HG02763 (cell line): ENCODE results near the gene HS3ST3A1.

Experiments
- ATAC-seq: cut with Tn5 transposase; IDR thresholded peaks from one replicate; pipeline ENCODE4 v1.9.1; 2021; ENCODE audit warnings: mild to moderate bottlenecking, moderate library complexity; ENCODE audit not compliant: unreplicated experiment

HS3ST3A1 gene

GRCh38 chr17:13495423-13495822 lies 106.3 kb downstream of the HS3ST3A1 start:
- ATAC-seq, result no peak

GRCh38 chr17:13492737-13493122 lies 109.0 kb downstream of the HS3ST3A1 start:
- ATAC-seq, result no peak

DNA sequence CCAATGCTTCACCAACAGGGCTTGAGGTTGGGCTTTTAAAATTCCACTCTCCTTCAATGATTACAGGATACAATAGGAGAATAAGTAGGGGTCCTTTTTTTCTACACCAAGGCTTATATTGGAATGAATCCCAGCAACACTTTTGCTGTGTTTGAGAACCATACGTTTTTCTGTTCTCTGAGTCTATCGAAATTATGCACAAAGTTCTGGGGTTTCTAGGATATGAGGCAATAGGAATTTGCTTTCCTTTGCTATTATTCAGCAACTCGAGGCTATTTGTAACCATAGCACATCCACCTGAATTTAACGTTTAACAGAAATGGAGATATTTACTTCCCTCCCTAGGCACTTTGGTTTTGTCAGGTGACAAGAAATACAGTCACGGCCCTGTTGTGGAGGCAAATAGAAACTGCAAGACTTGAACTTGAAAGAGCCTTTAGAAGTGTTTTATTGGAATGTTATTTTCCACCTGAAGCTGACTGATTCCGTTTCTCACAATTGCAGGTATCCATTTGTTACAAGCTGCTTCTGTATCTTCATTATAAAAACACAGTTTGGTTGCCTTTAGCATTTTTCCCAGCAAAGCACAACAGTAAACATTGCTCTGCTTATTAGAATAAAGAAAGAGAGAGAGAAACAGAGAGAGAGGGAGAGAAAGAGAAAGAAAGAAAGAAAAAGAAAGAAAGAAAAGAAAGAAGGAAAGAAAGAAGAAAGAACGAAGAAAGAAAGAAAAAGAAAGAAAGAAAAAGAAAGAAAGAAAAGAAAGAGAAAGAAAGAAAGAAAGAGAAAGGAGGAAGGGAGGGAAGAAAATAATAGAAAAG lies 109.6 kb downstream of the HS3ST3A1 start:
- no peak for ATAC-seq

DNA sequence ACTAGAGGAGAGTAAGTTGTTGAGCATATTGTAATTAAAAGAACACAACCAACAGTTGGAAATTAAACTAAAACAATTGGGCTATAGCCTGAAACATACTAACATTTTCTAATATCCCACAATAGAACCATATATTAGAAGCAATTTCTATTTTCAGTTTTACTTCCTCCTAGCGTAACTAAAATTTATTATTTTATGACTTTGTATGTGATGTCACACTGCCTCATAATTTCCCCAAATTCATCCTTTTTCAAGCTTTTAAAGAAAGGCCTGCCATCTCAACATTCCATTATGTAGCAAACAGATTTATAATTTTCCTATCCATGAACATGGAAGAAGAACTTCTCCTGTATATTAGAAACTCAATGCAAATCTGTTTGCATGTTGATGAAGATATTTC lies 110.2 kb downstream of the HS3ST3A1 start:
- no peak for ATAC-seq

- ATAC-seq, result no peak
Observed at GRCh38 chr17:13490906-13491482, 110.7 kb downstream of the HS3ST3A1 start.

- ATAC-seq, result no peak
Observed at GRCh38 chr17:13490427-13490826, 111.3 kb downstream of the HS3ST3A1 start.

- ATAC-seq, result no peak
Observed at GRCh38 chr17:13485327-13485726, 116.4 kb downstream of the HS3ST3A1 start.

DNA sequence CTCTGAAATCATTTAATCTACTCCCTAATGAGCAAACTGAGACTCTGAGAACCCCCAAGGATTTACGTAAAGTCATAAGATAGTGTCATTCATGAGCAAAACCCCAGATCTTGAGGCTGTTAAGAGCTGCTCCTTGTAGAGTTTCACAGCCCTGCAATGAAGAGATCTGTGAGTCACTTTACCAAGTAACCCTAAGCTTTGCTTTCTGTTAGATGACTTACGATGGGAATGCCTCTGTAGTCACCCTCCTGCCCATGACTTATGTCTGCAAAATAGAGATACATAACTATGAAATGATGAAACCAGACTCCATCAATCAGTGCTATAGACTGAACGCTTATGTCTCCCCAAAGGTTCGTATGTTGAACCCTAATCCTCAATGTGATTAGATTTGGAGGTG lies 117.7 kb downstream of the HS3ST3A1 start:
- no peak for ATAC-seq

- no peak for ATAC-seq
Observed at GRCh38 chr17:13480877-13481276, 120.9 kb downstream of the HS3ST3A1 start.

- no peak for ATAC-seq
Observed at GRCh38 chr17:13478326-13478830, 123.4 kb downstream of the HS3ST3A1 start.

DNA sequence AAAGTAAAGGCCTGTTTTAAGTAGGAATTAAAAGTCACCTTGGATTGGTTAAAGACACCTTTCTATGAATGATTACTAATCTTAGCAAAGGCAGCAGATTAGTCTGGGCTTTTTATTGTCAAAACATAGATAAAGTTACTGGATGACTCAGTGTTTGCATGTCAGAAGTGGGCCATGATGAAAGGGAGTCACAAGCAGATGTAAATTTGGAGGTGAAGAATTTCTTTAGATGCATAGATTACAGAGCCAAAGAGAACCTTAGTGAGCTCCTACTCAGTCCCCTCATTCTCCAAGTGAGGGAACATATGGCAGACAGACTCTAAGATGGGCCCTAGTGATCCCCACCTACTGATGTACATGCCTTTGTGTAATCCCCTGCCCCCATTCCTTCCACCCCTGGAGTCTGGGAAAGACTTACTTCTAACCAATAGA lies 124.5 kb downstream of the HS3ST3A1 start:
- ATAC-seq, result no peak

GRCh38 chr17:13476720-13477119 lies 125.0 kb downstream of the HS3ST3A1 start:
- no peak for ATAC-seq

GRCh38 chr17:13475574-13476223 lies 126.0 kb downstream of the HS3ST3A1 start:
- no peak for ATAC-seq

DNA sequence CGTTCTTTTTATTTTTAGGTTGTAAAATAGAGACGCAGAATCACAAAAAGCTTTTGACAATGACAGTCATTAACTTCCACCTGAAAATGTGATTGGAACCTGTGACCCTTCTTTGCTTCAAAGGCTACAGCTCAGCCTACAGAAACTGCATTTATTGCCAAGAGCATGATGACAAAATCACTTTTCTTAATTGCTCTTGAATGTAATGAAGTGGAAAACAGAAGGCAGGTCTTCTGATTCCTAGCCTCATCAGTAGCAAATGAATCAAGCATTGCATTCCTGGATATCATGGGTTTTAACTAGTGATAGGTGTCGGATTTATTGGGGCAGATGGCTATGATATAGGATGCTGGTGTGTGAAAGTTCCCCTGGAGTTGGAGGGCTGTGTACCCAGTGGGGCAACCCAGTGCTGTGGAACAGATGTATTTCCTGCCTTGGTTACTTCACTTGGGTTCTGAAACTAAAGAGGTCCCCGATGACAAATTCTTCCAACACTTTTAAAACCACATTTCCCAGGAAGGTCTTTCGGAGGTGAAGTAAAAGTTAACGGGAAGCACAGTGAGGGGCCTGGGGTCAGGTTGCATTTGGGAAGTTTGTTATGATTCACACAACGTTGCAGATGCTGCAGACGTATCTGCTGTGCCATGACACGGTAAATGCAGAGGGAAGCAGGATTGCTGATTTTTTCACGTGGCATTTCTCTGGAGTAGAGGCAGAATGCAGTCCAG lies 127.5 kb downstream of the HS3ST3A1 start:
- ATAC-seq, result no peak

DNA sequence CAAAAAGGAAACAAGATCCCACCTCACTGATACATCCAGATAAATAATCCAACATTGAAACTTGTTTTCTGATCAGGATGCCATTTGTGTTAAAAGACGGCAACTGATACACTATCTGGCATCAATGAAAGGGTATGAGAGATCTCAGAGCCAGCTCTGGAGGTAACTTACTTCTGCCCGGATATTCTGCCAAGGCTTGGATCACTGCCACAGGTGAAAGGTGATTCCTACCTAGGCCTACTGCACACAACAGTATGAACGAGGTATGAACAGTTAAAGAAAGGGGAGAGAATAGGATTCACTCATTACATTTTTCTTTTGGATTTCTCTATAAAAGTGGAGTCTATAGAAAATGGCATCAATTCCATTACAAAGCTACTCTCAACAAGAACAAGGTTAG lies 136.1 kb downstream of the HS3ST3A1 start:
- ATAC-seq, result no peak

DNA sequence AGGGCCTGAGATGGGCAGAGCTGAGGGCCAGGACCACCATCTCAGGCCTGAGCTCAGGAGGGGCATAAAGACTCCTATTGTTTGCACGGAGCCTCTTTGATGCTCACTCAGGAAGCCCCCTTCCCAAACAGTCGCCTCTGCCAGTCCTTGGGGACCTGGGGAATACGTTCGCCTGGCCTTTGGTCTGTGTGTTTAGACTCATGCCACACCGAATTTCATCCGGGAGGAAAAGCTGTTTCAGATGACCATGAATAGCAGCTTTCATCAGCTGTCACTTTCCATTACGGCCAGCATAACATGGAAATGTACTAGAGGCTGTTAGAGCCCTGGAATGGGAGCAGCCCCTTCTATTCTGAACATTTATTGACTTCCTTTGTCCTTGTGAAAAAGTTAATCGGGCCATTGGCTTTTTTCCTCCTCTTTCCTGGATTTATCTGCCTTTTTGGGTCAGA lies 139.0 kb downstream of the HS3ST3A1 start:
- ATAC-seq, result no peak

- no peak for ATAC-seq
Observed at GRCh38 chr17:13462146-13462545, 139.6 kb downstream of the HS3ST3A1 start.

DNA sequence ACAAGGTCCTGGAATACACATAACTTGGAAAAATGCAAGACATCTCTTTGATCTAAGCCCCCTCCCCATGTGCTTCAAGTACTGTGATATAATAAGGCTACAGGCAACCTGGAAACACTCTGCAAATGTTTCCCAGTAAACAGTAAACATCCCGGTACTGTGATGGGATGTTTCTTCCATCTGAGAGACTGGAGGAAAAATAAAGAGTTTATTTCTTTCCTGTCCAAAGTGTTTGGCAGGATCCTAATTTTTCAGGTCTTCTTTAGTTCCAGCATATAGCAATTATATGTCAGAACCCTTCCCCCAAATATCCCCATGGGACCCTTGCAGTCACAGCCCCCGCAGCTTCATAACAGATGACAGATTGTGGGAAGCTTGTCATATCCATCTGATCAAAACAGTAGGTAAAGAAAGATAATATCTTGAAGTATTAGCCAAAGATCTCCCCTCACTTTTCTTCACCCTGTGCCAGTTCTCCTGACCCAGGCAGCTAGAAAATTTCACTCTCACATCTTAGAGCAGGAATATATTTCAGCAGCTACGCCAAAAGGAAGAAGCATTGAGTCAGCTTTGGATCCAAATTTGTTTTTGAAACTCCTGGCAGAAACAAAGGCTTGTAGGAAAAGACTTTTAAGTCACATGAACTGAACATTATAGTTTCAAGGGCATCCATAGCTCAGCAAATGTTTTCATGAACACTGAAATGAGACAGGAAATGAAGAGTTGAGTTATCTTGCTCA lies 141.3 kb downstream of the HS3ST3A1 start:
- ATAC-seq, result no peak

DNA sequence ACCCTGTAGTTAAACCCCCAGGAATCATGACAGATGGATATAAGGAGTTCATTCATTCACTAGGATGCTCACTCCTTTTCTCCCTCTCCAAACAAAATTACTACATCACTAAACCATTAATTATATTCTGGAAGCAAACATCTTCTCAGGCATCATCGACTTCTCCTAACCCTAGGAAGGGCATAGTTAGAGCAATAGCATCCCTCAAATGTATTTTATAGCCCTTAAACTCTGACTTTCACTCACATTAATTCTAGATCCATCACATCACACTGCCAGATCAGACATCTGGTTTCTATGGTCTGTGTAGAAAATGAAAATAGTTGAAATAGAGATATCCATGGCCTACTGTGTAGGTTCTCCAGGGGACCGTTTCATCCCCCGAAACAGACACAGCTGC lies 143.9 kb downstream of the HS3ST3A1 start:
- ATAC-seq, result no peak
